ENCODE results near the gene TTC27.
"Not testable (repeated sequence)": the region's sequence is repeated elsewhere in the genome, so short reads cannot be mapped to it uniquely, and the experiment has no call there.

TTC27 gene

DNA sequence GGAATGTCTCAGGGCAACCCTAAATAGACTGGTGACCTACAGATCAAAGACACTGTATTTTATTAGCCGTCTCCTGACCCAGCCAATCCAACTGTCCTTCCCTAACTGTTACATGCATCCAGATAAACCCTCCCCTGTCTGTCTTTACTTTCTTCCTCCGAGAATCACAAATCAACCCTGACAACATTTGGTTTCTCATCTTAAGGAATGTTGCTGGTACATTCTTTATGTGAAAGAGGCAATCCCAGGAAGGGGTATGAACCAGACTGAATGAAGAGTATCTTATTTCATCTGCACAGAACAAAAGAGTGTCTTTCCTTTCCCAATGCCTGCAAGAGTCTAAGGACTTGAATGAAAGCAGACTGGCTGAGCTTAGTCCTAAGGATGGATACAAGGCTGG lies 205.0 kb downstream of the TTC27 start:
- Histone ChIP-seq H3K9me3 (ENCODE audit: control insufficient read depth, insufficient read depth, low read length) (no peaks in the 10 kb centered on the region), H3K27ac (ENCODE audit: low read depth, low read length) (no peak overlapping the region), H3K4me3 (ENCODE audit: low read depth, low read length) (no peak overlapping the region), H3K27me3 (ENCODE audit: control insufficient read depth, insufficient read depth, low read length) (no peaks in the 10 kb centered on the region), H3K9ac (ENCODE audit: low read depth, low read length) (no peak overlapping the region), H3K4me1 (ENCODE audit: control insufficient read depth, insufficient read depth, low read length) (no peaks in the 10 kb centered on the region), H3K36me3 (ENCODE audit: control insufficient read depth, insufficient read depth, low read length) (no peaks in the 10 kb centered on the region)

DNA sequence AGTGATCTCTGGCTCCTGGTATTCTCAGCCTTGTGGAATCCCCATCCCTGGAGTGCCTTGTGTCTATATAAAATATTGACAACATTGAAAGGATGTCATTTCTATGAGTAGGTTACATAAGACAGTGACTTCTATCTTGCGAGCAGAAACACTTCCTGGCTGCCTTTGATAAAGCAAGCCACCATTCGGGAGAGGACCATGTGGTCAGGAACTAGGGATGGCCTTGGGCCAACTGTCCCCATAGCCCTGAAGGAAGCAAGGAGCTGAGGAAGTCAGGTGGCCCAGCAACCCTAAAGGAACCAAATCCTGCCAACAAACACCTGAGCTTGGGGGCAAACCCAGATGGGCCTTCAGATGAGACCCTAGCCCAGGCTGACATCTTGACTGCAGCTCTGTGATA lies 205.9 kb downstream of the TTC27 start:
- no peaks in the 10 kb centered on the region for H3K36me3 ChIP-seq (ENCODE audit: control insufficient read depth, insufficient read depth, low read length)
- no peak overlapping the region for H3K27ac ChIP-seq (ENCODE audit: low read depth, low read length)

GRCh38 chr2:32835148-32835547 lies 207.3 kb downstream of the TTC27 start:
- no peak overlapping the region for H3K4me3 ChIP-seq (ENCODE audit: low read depth, low read length)
- H3K9me3 ChIP-seq (ENCODE audit: control insufficient read depth, insufficient read depth, low read length) = no peaks in the 10 kb centered on the region
- H3K36me3 ChIP-seq (ENCODE audit: control insufficient read depth, insufficient read depth, low read length) = no peaks in the 10 kb centered on the region
- no peaks in the 10 kb centered on the region for H3K4me1 ChIP-seq (ENCODE audit: control insufficient read depth, insufficient read depth, low read length)
- H3K27me3 ChIP-seq (ENCODE audit: control insufficient read depth, insufficient read depth, low read length) = no peaks in the 10 kb centered on the region
- no peak overlapping the region for H3K27ac ChIP-seq (ENCODE audit: low read depth, low read length)
- H3K9ac ChIP-seq (ENCODE audit: low read depth, low read length) = no peak overlapping the region

More for the DNA sequence above, 205.9 kb downstream of the TTC27 start:
- H3K4me3 ChIP-seq (ENCODE audit: low read depth, low read length) = no peak overlapping the region
- H3K4me1 ChIP-seq (ENCODE audit: control insufficient read depth, insufficient read depth, low read length) = no peaks in the 10 kb centered on the region
- H3K9ac ChIP-seq (ENCODE audit: low read depth, low read length) = no peak overlapping the region
- no peaks in the 10 kb centered on the region for H3K9me3 ChIP-seq (ENCODE audit: control insufficient read depth, insufficient read depth, low read length)
- H3K27me3 ChIP-seq (ENCODE audit: control insufficient read depth, insufficient read depth, low read length) = no peaks in the 10 kb centered on the region

- Histone ChIP-seq H3K27me3 (ENCODE audit: control insufficient read depth, insufficient read depth, low read length) (no peaks in the 10 kb centered on the region), H3K27ac (ENCODE audit: low read depth, low read length) (no peak overlapping the region), H3K36me3 (ENCODE audit: control insufficient read depth, insufficient read depth, low read length) (no peaks in the 10 kb centered on the region), H3K9me3 (ENCODE audit: control insufficient read depth, insufficient read depth, low read length) (no peaks in the 10 kb centered on the region), H3K9ac (ENCODE audit: low read depth, low read length) (no peak overlapping the region), H3K4me1 (ENCODE audit: control insufficient read depth, insufficient read depth, low read length) (no peaks in the 10 kb centered on the region), H3K4me3 (ENCODE audit: low read depth, low read length) (no peak overlapping the region)
Observed at GRCh38 chr2:32836933-32837332, 209.1 kb downstream of the TTC27 start.

- Histone ChIP-seq H3K27ac (ENCODE audit: low read depth, low read length) (no peak overlapping the region), H3K4me3 (ENCODE audit: low read depth, low read length) (no peak overlapping the region), H3K4me1 (ENCODE audit: control insufficient read depth, insufficient read depth, low read length) (no peaks in the 10 kb centered on the region), H3K27me3 (ENCODE audit: control insufficient read depth, insufficient read depth, low read length) (no peaks in the 10 kb centered on the region), H3K9me3 (ENCODE audit: control insufficient read depth, insufficient read depth, low read length) (no peaks in the 10 kb centered on the region), H3K9ac (ENCODE audit: low read depth, low read length) (no peak overlapping the region), H3K36me3 (ENCODE audit: control insufficient read depth, insufficient read depth, low read length) (no peaks in the 10 kb centered on the region)
Observed at GRCh38 chr2:32838418-32838817, 210.6 kb downstream of the TTC27 start.

- no peak overlapping the region for H3K4me3 ChIP-seq (ENCODE audit: low read depth, low read length)
- no peak overlapping the region for H3K9ac ChIP-seq (ENCODE audit: low read depth, low read length)
Observed at GRCh38 chr2:32838949-32839348, 211.1 kb downstream of the TTC27 start.

DNA sequence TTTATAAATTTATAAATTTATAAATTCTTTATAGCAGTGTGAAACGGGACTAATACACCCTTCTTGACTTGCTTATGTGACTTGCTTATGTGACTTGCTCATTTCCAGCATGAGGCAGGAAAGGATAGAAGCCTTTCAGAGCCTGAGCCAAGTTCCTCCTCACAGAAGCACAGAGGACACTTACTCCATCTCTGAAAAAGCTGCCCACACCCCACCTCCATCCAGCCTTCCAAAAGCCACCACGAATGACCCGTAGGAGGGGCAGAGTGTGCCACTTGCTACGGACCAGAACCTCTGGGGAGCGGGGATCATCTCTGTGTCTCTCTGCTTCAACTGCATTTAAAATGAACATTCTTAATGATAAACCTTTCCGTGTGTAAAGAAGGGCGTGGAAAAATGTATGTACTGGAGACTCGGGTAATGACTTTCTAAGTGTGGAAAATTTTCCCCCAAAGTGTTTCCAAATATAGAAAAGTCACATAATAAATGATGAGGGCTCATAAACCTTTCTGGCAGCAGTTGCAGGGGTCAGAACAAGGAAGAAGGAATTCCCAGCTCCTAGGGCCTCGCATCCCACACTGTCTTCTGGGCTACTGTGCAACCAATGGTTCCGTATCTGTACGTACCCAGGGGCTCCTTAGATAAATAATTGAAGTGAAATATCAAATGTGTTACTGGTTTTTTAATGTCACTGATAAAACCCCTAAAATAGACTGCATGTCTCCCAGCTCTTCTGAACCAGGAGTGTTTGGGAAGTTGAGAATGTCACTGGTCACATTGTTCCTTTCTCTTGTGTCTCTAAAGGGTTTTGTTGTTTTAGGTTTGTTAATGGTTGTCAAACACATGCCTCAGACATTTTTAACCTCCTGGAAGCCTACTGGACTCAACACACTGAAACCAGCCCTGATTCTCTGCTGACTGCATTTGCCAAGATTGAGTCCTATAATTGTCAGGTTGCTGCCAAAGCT lies 214.4 kb downstream of the TTC27 start:
- no peaks in the 10 kb centered on the region for H3K4me1 ChIP-seq (ENCODE audit: control insufficient read depth, insufficient read depth, low read length)
- no peak overlapping the region for H3K27ac ChIP-seq (ENCODE audit: low read depth, low read length)
- no peak overlapping the region for H3K9ac ChIP-seq (ENCODE audit: low read depth, low read length)
- H3K9me3 ChIP-seq (ENCODE audit: control insufficient read depth, insufficient read depth, low read length) = peaks cover 5% of the 10 kb centered on the region; the same call in 1 of the 2 replicates
- H3K4me3 ChIP-seq (ENCODE audit: low read depth, low read length) = no peak overlapping the region
- no peaks in the 10 kb centered on the region for H3K27me3 ChIP-seq (ENCODE audit: control insufficient read depth, insufficient read depth, low read length)
- H3K36me3 ChIP-seq (ENCODE audit: control insufficient read depth, insufficient read depth, low read length) = no peaks in the 10 kb centered on the region

More at GRCh38 chr2:32838949-32839348, 211.1 kb downstream of the TTC27 start:
- Histone ChIP-seq H3K27ac (ENCODE audit: low read depth, low read length) (no peak overlapping the region), H3K4me1 (ENCODE audit: control insufficient read depth, insufficient read depth, low read length) (no peaks in the 10 kb centered on the region), H3K36me3 (ENCODE audit: control insufficient read depth, insufficient read depth, low read length) (no peaks in the 10 kb centered on the region), H3K9me3 (ENCODE audit: control insufficient read depth, insufficient read depth, low read length) (no peaks in the 10 kb centered on the region), H3K27me3 (ENCODE audit: control insufficient read depth, insufficient read depth, low read length) (no peaks in the 10 kb centered on the region)

DNA sequence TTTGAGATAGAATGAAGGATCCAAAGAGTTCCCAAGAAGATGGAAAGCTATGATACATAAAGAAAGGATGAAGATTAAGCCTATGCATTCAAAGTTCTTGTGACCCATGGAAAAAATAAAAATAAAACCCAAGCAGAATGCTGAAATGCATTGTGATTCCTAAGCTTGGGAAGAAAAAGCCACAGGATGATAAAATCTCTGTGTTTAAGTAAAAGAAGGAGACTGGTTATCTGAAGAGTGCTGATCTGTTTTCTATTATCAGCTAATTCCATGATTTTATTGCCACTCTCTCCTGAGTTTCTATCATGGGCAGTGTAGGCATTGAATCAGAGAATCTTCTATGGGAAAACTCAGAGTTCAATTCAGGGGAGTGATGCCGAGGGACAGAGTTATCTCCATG lies 215.8 kb downstream of the TTC27 start:
- Histone ChIP-seq H3K27ac (ENCODE audit: low read depth, low read length) (no peak overlapping the region), H3K4me1 (ENCODE audit: control insufficient read depth, insufficient read depth, low read length) (no peaks in the 10 kb centered on the region), H3K9me3 (ENCODE audit: control insufficient read depth, insufficient read depth, low read length) (peaks cover 5% of the 10 kb centered on the region; the same call in 1 of the 2 replicates), H3K27me3 (ENCODE audit: control insufficient read depth, insufficient read depth, low read length) (no peaks in the 10 kb centered on the region), H3K36me3 (ENCODE audit: control insufficient read depth, insufficient read depth, low read length) (no peaks in the 10 kb centered on the region), H3K4me3 (ENCODE audit: low read depth, low read length) (no peak overlapping the region), H3K9ac (ENCODE audit: low read depth, low read length) (no peak overlapping the region)

- no peaks in the 10 kb centered on the region for H3K27me3 ChIP-seq (ENCODE audit: control insufficient read depth, insufficient read depth, low read length)
- peaks cover 5% of the 10 kb centered on the region; the same call in 1 of the 2 replicates for H3K9me3 ChIP-seq (ENCODE audit: control insufficient read depth, insufficient read depth, low read length)
- H3K4me1 ChIP-seq (ENCODE audit: control insufficient read depth, insufficient read depth, low read length) = no peaks in the 10 kb centered on the region
- no peak overlapping the region for H3K4me3 ChIP-seq (ENCODE audit: low read depth, low read length)
- no peak overlapping the region for H3K9ac ChIP-seq (ENCODE audit: low read depth, low read length)
- no peaks in the 10 kb centered on the region for H3K36me3 ChIP-seq (ENCODE audit: control insufficient read depth, insufficient read depth, low read length)
- no peak overlapping the region for H3K27ac ChIP-seq (ENCODE audit: low read depth, low read length)
Observed at GRCh38 chr2:32844253-32844652, 216.4 kb downstream of the TTC27 start.

DNA sequence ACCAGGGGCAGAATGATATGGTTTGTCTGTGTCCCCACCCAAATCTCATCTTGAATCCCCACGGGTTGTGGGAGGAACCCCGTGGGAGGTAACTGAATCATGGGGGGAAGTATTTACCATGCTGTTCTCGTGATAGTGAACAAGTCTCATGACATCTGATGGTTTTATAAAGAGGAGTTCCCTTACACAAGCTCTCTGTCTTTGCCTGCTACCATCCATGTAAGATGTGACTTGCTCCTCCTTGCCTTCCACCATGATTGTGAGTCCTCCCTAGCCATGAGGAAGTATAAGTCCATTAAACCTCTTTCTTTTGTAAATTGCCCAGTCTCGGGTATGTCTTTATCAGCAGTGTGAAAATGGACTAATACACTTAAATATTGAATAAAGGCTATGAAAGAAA lies 218.4 kb downstream of the TTC27 start:
- H3K9me3 ChIP-seq (ENCODE audit: control insufficient read depth, insufficient read depth, low read length); H3K27ac ChIP-seq (ENCODE audit: low read depth, low read length); H3K4me3 ChIP-seq (ENCODE audit: low read depth, low read length); H3K36me3 ChIP-seq (ENCODE audit: control insufficient read depth, insufficient read depth, low read length); H3K9ac ChIP-seq (ENCODE audit: low read depth, low read length); H3K4me1 ChIP-seq (ENCODE audit: control insufficient read depth, insufficient read depth, low read length); H3K27me3 ChIP-seq (ENCODE audit: control insufficient read depth, insufficient read depth, low read length): not testable (repeated sequence)

- Histone ChIP-seq H3K27me3 (ENCODE audit: control insufficient read depth, insufficient read depth, low read length) (no peaks in the 10 kb centered on the region), H3K9me3 (ENCODE audit: control insufficient read depth, insufficient read depth, low read length) (peaks cover 5% of the 10 kb centered on the region; the same call in 1 of the 2 replicates), H3K27ac (ENCODE audit: low read depth, low read length) (no peak overlapping the region), H3K4me3 (ENCODE audit: low read depth, low read length) (no peak overlapping the region), H3K9ac (ENCODE audit: low read depth, low read length) (no peak overlapping the region), H3K4me1 (ENCODE audit: control insufficient read depth, insufficient read depth, low read length) (no peaks in the 10 kb centered on the region), H3K36me3 (ENCODE audit: control insufficient read depth, insufficient read depth, low read length) (no peaks in the 10 kb centered on the region)
Observed at GRCh38 chr2:32847734-32848133, 219.9 kb downstream of the TTC27 start.

Measured in HUES48 (cell line).